HG03139 (cell line): ENCODE data around the gene LAT.
"Not testable (repeated sequence)": the region's sequence is repeated elsewhere in the genome, so short reads cannot be mapped to it uniquely, and the experiment has no call there.

Source experiments
- ATAC-seq: cut with Tn5 transposase; IDR thresholded peaks from one replicate; pipeline ENCODE4 v1.9.1; 2021; ENCODE audit not compliant: unreplicated experiment

LAT gene

GRCh38 chr16:28977703-28978662, 6.9 kb upstream of the LAT start:
- ATAC-seq = no peak

DNA sequence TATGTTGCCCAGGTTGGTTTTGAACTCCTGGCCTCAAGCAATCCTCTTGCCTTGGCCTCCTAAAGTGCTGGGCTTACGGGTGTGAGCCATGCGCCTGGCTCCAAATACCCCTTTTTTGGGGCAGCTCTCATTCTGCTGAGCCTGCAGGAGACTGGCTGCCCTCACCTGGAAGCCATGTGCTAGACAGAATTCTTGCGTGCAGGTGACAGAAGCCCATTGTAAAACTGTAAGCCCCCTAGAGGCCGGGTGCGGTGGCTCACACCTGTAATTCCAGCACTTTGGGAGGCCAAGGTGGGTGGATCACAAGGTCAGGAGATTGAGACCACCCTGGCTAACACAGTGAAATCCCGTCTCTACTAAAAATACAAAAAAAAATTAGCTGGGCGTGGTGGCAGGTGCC, 4.5 kb upstream of the LAT start:
- not testable (repeated sequence) for ATAC-seq

DNA sequence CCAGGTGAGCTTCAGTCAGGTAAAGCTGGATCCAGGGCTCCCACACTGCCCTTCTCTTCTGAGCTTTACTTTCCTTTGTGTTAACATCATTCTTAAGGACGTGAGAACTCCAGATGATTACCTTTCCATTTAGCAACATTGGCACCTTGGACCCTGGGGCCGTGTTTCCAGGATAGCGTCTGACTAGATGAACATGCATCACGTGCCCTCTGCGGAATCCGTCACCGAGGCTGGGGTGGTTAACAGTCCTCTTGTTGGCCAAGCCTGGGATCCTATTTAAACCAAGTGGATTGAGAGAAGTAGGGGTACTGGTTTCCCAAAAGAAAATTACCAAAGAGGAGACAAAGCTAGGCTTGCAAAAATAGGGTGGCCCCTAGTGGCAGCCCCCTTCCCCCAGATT, 3.9 kb upstream of the LAT start:
- ATAC-seq = no peak

- ATAC-seq = no peak
Measured at GRCh38 chr16:28981517-28981916, 3.3 kb upstream of the LAT start.

DNA sequence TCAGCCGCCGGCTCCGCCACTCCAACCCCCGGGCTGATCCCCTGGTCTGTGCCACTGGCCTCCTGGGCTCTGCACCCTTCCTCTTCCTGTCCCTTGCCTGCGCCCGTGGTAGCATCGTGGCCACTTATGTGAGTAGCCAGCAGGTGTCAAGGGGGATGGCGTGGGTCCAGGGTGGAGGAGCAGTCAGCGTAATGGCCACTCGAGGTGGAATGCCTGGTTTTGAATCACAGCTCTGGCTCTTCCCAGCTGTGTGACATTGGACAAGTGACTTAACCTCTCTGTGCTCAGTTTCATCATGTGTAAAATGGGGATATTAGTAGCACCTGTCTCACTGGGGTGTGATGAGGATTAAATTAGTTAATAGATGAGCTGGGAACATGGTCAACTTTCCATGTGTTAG, 2.4 kb upstream of the LAT start:
- ATAC-seq = no peak

GRCh38 chr16:28982949-28983348, 1.9 kb upstream of the LAT start:
- ATAC-seq = no peak

- ATAC-seq = no peak
Measured at GRCh38 chr16:28983644-28984043, 1.2 kb upstream of the LAT start.

- no peak for ATAC-seq
Measured at GRCh38 chr16:28984091-28984490, 761 bp upstream of the LAT start.

- ATAC-seq = no peak
Measured at GRCh38 chr16:28985211-28986041, 574 bp downstream of the LAT start.

DNA sequence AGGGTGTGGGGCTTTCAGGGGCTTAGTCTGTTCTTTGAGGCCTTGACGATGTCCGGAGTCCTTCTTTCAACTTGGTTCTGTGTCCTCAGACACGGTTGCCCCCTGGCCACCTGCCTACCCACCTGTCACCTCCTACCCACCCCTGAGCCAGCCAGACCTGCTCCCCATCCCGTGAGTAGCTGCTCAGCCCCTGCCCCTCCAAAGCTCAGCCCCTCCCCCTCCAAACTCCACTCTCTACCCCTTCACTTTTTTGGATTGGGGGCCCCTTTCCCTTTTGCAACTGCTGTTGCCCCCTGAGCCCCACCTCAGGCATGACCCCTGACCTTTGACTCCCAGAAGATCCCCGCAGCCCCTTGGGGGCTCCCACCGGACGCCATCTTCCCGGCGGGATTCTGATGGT, 1.2 kb downstream of the LAT start:
- no peak for ATAC-seq

GRCh38 chr16:28986492-28986891, 1.6 kb downstream of the LAT start:
- no peak for ATAC-seq

DNA sequence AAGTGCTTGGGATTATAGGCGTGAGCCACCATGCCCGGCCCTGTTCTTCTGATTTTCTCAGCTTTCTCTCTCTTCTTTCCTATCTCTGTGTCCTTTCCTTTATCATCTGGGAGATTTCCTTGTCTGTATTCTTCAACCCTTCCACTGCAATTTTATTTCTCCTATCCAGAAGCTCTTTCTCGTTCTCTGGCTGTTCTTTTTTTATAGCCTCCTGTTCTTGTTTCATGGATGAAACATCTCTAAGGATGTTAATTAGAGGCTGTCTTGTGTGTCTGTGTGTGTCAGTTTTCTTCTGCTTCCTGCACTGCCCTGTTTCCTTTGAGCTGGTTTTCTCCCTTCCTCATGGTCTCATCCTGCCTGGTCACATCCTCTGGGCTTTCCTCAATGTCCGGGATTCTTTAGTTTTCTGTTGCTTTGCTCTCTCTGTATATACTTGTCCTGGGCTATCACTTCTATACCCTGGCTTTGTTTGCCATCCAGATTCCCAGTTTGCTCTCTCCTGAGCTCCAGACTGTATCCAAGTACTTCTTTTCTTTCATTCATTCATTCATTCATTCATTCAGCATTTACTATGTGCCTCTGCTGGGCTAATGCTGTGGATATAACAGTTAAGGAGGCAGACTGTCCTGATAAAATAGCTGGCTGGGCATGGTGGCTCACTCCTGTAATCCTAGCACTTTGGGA, 2.5 kb downstream of the LAT start:
- no peak for ATAC-seq

DNA sequence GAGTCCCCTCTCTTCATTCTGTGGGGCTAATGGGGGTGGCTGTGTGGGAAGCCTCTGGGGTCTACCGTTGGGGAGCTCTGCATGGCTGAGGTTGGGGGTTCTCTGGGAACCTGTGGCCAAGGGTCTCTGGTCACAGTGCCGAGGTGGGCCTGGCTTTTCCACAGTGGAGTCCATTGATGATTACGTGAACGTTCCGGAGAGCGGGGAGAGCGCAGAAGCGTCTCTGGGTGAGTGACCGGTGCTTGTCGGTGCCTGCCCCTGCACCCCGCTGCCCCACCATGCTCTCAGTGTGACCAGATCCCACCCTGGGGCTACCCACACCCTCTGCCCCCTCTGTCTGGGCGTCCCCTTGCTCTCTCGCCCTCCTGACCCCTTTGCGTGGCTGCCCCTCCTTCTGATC, 4.5 kb downstream of the LAT start:
- ATAC-seq = no peak

- no peak for ATAC-seq
Measured at GRCh38 chr16:28990375-28991040, 5.7 kb downstream of the LAT start.

GRCh38 chr16:28991687-28992086, 6.8 kb downstream of the LAT start:
- no peak for ATAC-seq

GRCh38 chr16:28992496-28992895, 7.6 kb downstream of the LAT start:
- no peak for ATAC-seq

- no peak for ATAC-seq
Measured at GRCh38 chr16:28998837-28999236, 14.0 kb downstream of the LAT start.

- ATAC-seq = no peak
Measured at GRCh38 chr16:28999577-28999976, 14.7 kb downstream of the LAT start.

GRCh38 chr16:29000019-29000418, 15.2 kb downstream of the LAT start:
- no peak for ATAC-seq

DNA sequence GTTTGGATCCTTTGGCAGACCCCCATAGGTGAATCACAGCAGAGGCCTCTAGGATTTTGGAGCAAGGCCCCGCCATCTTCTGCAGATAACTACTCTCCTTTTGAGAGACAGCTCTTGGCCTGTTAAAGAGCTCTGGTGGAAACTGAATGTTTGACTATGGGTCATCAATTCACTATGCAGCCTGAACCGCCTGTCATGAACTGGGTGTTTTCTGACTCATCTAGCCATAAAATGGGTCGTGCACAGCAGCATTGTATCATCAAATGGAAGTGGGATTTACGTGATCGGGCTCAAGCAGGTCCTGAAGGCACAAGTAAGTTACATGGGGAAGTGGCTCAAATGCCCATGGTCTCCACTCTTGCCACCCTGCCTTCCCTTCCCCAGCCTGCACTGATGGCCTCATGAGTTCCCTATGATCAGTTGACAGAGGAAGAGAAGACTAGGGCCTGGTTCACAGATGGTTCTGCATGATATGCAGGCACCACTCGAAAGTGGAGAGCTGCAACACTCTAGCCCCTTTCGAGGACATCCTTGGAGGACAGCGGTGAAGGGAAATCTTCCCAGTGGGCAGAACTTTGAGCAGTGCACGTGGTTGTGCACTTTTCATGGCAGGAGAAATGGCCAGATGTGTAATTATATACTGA, 19.8 kb downstream of the LAT start:
- not testable (repeated sequence) for ATAC-seq
